Caki2 (cell line): ENCODE results near the gene ACE. TPM values are rescaled to one million over a fixed set of nuclear protein-coding genes. Genes with fewer than 3 reads are reported as not detected.

ENCODE experiments used
- DNase-seq: peaks from one replicate; pipeline ENCODE4 v3.0.0-alpha.2; 2015; ENCODE audit warnings: low read depth
- in situ Hi-C: cut with HindIII; loops from 2 replicates; pipeline ENCODE4 v1.10.0; 2016; ENCODE audit warnings: low sequenced_read_pairs, low pct_unique_long_range_greater_than_20kb, mixed read lengths
- total RNA-seq: library from RNA; depleted of rRNA; stranded (reverse); fragments of >200 nt; shearing (Covaris generic); gene quantifications from 2 replicates; pipeline ENCODE4 v1.2.3, GENCODE V29; 2014; ENCODE audit warnings: low replicate concordance; rRNA removed

Gene ACE
- total RNA-seq, 1 experiment from 2014 or later, result not detected

GRCh38 chr17:63542942-63543821 lies 66.3 kb downstream of the ACE start:
- no peak for DNase-seq
- in situ Hi-C loops, result no loop called here

GRCh38 chr17:63543822-63544420 lies 67.1 kb downstream of the ACE start:
- in situ Hi-C loops, result no loop called here
- DNase-seq, result no peak

- no peak for DNase-seq
- in situ Hi-C loops, result no loop called here
Measured at GRCh38 chr17:63544467-63545301, 67.8 kb downstream of the ACE start.

- no peak for DNase-seq
- in situ Hi-C loops, result no loop called here
Measured at GRCh38 chr17:63546308-63547082, 69.6 kb downstream of the ACE start.

GRCh38 chr17:63547083-63547523 lies 70.2 kb downstream of the ACE start:
- in situ Hi-C loops, result no loop called here
- DNase-seq, result no peak

Other genes starting within 250 kb of the ACE start
- gene CYB561, start 30.8 kb upstream of the ACE start, total RNA-seq, result 40.1 and 43.8 TPM in 2 replicates
- gene KCNH6, start 46.3 kb downstream of the ACE start, total RNA-seq, result 0.09 TPM in 1 of 2 replicates, not detected in the other
- 9.8 and 14.8 TPM in 2 replicates for gene DCAF7, start 73.4 kb downstream of the ACE start, total RNA-seq
- gene TACO1, start 123.8 kb downstream of the ACE start, total RNA-seq, result 43.0 and 55.4 TPM in 2 replicates
- 14.5 and 16.7 TPM in 2 replicates for gene MAP3K3, start 145.4 kb downstream of the ACE start, total RNA-seq
- gene LIMD2, start 223.1 kb downstream of the ACE start, total RNA-seq, result 5.5 and 6.7 TPM in 2 replicates